SHP77 (cell line): ENCODE data around the gene USP53.
"Not testable (repeated sequence)": the region's sequence is repeated elsewhere in the genome, so short reads cannot be mapped to it uniquely, and the experiment has no call there.

ENCODE experiments used
- DNase-seq, 2 experiments: peaks; one replicate each; lab custom pipeline; 2025; lab: John Stamatoyannopoulos, UW

USP53 gene

GRCh38 chr4:119229908-119230687, 17.6 kb downstream of the USP53 start:
- DNase-seq = no peak

DNA sequence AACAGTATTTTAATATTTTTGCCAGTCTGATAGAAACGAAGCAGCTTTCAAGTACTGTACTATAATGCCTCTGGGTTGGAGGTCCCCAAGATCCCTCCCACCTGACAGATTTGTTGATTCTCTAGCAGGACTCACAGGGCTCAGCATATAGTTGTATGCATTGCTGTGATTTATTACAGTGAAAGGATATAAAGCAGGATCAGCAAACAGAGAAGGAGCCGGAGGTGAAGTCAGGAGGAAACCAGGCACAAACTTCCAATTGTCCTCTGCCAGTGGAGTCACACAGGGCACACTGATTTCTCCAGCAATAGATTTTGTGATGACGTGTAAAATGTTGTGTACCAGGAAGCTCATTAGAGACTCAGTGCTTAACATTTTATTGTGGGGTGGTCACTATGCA, 19.0 kb downstream of the USP53 start:
- no peak for DNase-seq

DNA sequence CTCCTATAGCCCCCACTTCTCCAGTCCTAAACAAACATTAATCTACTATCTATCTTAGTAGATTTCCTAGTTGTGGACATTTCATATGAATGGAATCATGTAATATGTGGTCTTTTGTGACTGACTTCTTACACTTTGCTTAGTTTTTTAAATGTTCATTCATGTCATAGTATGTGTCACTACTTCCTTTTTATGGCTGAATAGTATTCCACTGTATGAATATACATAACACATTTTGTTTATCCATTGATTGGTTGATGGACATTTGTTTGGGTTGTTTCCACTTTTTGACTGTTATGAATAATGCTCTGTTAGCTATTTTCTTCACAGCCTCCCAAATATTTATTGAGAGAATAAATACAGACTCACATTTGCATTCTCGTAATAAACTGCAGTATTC, 19.8 kb downstream of the USP53 start:
- no peak for DNase-seq

DNA sequence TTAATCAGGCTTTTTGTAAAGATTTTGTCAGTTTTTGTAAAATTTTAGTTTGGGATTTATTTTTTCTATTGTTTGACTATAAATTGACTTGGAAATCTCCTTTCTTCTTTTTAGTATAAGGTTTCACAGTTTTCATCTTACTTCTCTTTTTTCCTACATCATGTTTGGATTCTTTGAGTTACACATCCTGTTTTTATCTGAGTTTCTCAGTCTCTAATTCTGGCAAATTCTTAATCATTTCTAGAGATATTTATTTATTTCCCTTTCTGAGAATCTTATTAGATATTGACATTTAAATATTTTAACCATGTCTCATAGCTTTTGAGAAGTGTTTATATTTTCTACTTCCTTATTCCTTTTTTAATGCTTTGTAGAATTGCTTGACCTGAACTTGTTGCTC, 20.7 kb downstream of the USP53 start:
- no peak for DNase-seq

DNA sequence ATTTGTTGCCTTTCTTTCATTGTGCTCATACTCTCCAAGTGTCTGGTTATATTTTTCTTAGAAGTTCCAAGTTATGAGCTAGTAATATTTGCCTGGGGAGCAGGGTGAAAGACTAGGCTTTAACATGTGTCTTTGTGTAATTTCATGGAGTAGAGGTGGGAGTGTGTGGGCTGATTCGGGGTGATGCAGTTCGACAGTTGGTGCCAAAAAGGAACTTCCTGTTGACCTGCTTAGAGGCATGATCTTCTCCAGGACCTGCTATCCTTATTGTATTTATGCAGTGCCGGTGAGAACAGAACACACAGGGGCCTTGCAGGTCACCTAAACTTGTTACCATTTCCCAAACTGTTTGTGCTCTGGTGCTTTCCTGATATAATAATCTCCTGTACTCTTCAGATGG, 21.2 kb downstream of the USP53 start:
- DNase-seq = no peak

DNA sequence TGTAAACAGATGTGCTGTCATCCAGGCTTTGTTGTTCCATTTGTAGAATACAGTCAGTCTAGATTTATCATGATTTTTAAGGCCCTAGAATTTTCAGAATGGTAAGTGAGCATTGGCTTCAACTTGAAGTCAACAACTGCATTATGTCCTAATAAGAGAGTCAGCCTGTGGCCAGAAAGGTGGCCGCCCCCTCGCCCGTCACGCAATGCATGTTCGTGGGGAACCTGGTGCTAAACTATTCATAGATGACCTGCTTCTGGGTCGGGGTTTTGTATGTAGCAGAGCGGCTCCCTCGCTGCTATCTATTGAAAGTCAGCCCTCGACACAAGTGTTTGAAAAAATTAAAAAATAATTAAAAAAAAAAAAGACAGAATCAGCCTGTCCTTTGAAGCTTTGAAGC, 24.7 kb downstream of the USP53 start:
- no peak for DNase-seq

DNA sequence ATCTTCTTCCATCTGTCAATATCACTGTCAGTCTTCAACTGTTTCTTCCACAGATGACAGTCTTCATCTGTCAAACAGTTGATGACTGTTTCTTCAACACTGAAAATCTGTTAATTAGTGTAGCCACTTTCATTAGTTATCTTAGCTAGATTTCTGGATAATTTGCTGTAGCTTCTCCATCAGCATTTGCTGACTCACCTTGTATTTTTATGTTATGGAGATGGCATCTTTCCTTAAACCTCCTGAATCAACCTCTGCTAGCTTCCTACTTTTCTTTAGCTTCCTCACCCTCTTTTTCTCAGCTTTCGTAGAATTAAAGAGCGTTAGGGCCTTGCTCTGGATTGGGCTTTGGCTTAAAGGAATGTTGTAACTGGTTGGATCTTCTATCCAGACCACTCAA, 25.1 kb downstream of the USP53 start:
- DNase-seq = no peak

- DNase-seq = no peak
Measured at GRCh38 chr4:119238068-119238722, 25.7 kb downstream of the USP53 start.

DNA sequence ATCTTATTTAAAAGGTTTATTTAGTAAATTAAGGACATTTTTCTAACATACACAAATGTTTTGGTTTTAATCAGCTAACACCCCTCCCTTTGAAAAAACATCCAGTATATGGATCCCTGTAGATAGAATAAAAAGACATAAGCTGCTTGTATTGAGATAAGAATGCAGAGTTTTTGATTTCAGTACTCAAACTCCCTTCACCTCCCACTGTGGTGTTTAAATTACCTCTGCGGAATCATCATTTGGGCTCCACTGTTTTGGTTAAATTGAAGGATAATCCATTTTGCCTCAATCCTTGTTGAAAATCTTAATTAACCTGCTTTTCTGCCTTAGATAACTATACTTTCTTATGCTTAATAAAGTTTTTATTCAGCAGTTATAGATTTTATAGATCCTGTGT, 27.6 kb downstream of the USP53 start:
- no peak for DNase-seq

DNA sequence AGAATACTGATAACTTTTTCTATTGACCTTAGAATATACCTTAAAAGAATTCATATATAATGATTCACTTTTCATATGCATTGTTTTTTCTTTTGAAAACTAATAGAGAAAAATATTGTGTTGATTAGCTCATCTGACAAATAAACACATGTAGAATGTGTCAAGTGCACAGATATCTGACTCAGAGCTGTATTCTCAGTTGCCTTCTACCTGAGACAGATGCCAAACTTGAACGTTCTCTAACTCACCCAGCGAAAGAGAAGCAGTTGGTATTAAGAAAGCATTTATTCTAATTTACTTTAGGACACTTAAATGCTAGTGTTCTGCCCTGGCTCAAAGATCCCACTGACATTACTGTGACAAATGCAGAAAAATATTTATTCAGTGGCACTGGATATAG, 28.1 kb downstream of the USP53 start:
- no peak for DNase-seq

- no peak for DNase-seq
Measured at GRCh38 chr4:119242417-119242816, 29.9 kb downstream of the USP53 start.

DNA sequence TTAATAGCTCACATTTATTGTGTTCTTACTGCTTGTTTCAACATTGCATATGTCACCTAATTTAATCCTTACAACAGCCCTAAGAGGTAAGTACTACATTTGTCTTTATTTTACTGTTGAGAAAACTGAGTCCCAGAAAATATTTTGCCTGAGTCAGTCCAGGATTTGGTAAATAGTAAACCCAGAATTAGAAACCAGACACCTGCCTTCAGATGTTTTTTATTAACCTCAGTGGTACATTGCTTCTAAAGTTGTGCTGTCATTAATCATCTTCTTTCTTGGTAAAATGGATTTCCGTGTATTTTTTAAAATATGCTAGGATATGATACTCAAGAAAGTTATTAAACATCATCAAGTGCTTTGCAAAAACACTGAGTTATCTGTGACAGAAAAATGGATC, 31.4 kb downstream of the USP53 start:
- DNase-seq = no peak

- DNase-seq = no peak
Measured at GRCh38 chr4:119244344-119244743, 31.8 kb downstream of the USP53 start.

DNA sequence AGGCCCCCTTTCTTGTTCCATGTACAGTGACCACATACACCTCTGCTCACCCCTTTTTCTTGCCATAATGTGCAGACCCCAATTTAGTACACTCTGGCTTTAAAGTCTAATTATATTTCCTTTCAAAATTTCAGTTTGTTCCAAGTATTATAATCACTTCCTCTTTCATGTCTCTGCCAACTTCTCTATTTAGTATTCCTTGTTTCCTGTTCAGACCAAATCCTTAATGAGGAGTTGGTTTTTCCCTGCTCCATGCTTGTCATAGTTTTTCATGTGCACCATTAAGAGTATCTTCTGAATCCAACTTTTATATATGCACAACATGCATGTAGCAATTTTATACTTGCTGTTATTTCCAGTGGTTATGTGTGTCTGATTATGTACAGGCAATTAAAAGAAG, 32.3 kb downstream of the USP53 start:
- no peak for DNase-seq

- DNase-seq = no peak
Measured at GRCh38 chr4:119246177-119246733, 33.7 kb downstream of the USP53 start.

DNA sequence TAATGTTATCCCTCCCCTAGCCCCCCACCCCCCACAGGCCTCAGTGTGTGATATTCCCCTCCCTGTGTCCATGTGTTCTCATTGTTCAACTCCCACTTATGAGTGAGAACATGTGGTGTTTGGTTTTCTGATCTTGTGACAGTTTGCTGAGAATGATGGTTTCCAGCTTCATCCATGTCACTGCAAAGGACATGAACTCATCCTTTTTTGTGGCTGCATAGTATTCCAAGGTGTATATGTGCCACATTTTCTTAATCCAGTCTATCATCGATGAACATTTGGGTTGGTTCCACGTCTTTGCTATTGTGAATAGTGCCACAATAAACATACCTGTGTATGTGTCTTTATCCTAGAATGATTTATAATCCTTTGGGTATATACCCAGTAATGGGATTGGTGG, 38.5 kb downstream of the USP53 start:
- not testable (repeated sequence) for DNase-seq

DNA sequence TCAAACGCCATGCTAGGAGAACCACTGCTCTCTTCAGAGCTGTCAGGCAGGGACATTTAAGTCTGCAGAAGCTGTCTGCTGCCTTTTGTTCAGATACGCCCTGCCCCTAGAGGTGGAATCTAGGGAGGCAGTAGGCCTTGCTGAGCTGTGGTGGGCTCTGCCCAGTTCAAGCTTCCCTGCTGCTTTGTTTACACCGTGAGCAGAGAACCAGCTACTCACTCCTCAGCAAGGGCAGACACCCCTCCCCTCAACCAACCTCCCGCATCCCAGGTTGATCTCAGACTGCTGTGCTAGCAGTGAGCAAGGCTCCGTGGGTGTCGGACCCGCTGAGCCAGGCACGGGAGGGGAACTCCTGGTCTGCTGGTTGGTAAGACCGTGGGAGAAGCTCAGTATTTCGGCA, 42.7 kb downstream of the USP53 start:
- not testable (repeated sequence) for DNase-seq

DNA sequence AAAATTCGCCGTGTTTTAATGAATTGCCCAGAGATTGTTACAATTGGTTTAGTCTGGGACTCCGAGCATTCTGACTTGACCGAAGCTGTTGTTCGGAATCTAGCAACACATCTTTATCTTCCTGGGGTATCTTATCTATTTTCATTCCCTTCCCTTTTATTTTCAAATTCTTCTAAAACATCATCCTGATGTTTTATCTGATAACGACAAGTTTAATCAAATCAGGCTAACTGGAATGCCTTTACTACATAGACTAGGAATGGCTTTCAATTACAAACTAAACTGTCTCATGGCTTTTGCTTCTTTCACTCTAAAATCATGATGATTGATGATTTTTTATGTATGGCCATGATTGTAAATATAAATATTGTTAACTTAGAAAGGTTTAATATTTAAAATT, 48.0 kb downstream of the USP53 start:
- no peak for DNase-seq

DNA sequence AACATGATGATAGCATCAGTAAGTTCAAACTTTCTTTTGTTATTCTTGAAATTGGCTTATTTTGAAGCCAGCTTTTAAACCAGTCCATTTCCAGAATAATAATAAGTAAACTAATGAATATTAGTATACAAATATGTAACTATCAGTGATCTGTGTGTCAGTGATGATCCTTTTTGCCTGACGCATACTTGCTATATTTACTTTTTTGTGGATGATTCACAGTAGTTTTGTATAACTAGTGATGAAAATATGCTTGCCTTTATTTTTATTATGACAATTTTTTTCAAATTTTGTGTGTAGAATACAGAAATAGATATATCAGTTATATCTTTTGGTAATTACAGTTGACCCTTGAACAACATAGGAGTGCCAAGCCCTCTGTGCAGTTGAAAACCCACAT, 49.5 kb downstream of the USP53 start:
- DNase-seq = no peak

GRCh38 chr4:119264743-119265142, 52.2 kb downstream of the USP53 start:
- no peak for DNase-seq

- no peak for DNase-seq
Measured at GRCh38 chr4:119266153-119266552, 53.6 kb downstream of the USP53 start.

GRCh38 chr4:119268466-119268865, 56.0 kb downstream of the USP53 start:
- DNase-seq = no peak

DNA sequence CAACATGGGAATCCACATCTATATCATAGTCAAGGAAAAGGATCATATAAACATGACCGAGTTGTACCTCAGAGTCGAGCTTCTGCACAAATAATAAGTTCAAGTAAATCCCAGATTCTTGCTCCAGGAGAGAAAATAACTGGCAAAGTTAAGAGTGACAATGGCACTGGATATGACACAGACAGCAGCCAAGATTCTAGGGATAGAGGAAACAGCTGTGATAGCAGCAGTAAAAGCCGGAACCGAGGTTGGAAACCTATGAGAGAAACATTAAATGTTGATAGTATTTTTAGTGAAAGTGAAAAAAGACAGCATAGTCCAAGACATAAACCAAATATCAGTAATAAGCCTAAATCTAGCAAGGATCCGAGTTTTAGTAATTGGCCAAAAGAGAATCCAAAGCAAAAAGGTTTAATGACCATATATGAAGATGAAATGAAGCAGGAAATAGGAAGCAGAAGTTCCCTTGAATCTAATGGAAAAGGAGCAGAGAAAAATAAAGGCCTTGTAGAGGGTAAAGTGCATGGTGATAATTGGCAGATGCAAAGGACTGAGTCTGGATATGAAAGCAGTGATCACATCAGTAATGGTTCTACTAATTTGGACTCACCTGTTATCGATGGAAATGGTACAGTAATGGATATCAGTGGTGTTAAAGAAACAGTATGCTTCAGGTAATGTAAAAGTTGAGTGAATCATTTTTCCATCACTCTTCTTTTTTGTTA, 59.0 kb downstream of the USP53 start:
- no peak for DNase-seq
